GM20431 (cell line): Measurements from ENCODE around the gene CRELD2.

Experiments used
- in situ Hi-C: fragments of 300-500 bp; cut with MseI, MboI; formaldehyde crosslinking; loops from one replicate; pipeline ENCODE4 v1.15.0; 2020; ENCODE audit warnings: low sequenced_read_pairs; ENCODE audit not compliant: unreplicated experiment

The CRELD2 gene

DNA sequence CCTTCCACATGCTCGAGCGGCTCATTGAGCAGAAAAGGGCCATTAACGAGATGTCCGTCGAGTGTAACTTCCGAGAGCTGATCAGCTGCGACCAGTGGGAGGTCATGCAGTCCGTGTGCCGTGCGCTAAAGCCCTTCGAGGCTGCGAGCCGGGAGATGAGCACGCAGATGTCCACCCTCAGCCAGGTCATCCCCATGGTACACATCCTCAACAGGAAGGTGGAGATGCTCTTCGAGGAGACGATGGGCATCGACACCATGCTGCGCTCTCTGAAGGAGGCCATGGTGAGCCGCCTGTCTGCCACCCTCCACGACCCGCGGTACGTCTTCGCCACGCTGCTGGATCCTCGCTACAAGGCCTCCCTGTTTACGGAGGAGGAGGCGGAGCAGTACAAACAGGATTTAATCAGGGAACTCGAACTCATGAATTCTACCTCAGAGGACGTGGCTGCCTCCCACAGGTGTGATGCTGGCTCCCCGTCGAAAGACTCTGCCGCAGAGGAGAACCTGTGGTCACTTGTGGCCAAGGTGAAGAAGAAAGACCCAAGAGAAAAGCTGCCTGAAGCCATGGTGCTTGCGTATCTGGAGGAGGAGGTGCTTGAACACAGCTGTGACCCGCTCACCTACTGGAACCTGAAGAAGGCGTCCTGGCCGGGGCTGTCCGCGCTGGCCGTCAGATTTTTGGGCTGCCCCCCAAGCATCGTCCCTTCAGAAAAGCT is 31.9 kb upstream of the CRELD2 start:
- in situ Hi-C loops, result no loop called here

DNA sequence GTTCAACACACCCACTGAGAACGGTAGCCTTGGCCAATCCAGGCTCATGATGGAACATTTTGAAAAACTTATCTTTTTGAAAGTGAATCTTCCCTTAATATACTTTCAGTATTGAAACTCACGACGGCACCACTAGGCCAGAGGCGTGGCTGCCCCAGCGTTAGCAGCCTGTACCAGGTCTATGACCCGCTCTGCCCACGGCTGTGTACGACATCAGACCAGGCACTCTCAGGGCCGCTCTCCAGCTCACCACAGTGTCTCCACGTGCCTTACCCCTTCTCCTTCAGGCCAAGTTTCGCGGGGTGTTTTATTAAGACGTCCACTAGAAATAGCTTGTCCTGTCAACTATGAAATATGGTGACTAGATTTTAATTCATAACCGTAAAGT is 31.4 kb upstream of the CRELD2 start:
- in situ Hi-C loops, result no loop called here

DNA sequence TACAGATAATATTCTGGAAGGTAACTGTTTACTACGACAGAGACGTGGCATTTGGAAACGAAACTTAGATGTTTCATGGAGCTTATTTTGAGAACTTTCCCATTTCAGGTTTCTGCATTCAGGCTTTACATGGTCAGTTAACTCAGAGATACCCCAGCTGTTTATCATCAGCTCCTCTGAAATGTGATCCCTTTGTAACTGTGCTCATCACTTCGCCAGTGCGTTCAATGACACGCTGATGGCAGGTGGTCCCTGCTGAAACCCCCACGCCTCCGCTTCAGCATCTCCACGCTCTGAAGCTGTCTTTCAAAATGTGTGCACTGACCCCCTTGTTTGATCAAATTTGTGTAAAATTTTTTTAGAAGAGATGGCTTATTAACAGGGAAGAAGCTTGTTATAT is 30.7 kb upstream of the CRELD2 start:
- in situ Hi-C loops, result no loop called here

DNA sequence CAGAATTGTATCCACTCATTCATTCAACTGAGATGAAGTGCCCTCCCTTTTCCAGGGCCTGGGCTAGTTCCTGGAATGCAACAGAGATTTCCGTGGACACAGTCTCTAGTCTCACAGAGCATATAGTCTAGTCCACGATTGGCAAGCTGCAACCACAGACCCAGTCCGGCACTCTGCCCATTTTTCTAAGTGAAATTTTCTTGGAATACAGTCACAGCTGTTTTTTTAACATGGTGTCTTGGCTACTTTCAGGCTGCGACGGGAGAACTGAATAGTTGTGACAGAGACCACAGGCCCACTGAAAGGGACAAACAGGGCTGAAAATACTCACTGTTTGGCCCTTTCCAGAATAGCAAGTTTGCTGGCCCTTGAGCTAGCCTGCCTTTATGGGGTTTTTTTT is 29.4 kb upstream of the CRELD2 start:
- in situ Hi-C loops, result no loop called here

DNA sequence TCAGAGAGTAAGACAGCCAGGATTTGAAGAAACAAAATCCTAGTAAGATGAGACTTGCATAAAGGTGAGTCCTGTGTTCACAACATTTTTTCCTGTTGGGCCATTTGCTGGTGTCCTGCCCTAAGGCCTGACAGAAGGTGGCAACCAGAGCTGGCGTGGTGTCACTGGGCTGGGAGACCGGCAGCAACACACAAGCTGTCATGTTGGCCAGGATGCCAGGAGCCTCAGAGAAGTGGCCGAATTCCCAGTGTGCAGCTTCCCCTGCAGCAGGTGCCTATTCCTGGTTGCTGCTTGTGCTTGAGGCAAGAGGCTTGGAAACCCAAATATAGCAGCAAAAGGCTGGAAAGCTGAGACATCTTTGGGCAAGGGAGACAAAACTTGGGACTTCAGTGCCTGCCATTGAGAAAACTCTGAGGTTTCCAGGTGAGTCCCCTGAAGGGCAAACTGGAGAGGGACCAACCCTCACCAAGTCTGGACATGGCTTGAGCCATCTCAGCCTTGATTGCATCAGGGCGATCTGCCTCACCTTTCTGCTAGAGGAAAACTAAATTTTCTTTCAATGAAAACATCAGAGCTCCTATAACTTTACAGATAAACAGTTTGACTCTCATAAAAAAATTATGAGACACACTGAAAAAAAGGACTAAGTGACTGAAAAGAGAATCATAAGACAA is 26.1 kb upstream of the CRELD2 start:
- in situ Hi-C loops, result no loop called here

DNA sequence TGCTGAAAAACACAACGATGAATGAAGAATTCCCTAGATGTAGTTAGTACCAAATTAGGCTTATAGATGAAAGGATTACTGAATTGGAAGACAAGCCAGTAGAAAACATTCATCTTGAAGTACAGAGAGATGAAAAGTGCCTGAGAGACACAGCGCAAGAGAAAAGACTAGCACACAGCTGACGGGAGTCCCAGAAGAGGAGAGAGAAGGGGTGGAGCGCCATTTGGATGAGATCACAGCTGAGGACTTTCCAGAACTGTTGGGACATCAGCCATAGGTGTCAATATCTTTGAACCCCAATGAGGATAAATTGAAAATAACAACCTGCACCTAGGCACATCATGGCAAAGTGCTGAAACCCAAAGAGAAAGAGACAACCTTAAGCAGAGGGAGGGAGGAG is 25.4 kb upstream of the CRELD2 start:
- in situ Hi-C loops, result no loop called here

DNA sequence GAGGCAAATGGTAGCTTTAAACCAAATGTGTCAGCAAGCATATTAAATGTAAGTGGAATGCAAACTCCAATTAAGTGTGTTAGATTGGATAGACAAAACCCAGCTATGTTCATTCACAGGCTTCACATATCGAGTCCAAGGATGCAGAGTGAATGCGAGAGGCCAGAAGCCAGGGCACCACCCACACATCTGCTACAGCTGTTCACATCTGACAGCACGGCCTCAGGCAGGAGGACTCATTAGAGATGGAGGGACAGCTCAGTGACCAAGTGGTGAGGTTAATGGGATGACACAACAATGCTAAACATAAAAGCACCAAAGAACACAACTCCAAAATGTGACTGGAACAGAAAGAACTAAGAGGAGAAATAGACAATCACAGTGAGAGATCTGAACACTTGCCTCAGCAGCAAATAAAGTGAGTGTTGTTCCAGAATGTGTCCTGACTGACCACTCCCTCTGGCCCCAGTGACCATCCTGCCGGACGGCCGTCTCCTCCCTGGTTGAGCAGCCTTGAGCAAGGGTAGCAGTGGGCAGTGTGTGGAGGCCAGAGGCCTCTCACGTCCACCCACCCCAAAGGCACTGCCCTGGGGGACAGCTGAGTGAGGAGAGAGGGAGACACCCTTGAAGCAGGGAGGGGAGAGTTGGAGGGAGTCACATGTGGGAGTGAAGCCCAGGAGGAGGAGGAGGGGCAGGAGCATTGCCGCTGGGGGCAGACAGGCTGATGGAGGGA is 23.9 kb upstream of the CRELD2 start:
- in situ Hi-C loops, result no loop called here

DNA sequence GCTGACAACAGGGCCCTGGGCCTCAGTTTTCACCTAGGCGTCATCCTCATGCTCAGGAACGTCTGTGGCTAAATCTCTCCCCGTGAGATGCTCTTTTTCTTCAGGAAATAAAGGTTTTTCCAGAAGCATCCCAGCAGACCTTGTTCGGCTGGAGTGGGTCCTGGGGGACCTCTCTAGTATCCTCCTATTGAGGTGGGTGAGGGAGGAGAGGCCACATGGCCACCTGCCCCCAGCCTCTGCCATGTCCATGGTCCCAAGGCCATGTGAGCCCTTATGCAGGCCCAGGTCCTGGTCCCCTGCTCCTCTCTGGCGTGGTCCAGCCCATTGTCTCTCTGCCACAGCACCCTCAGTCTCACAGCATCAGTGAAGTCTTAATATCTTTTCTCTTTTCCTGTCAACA is 22.2 kb upstream of the CRELD2 start:
- in situ Hi-C loops, result no loop called here

DNA sequence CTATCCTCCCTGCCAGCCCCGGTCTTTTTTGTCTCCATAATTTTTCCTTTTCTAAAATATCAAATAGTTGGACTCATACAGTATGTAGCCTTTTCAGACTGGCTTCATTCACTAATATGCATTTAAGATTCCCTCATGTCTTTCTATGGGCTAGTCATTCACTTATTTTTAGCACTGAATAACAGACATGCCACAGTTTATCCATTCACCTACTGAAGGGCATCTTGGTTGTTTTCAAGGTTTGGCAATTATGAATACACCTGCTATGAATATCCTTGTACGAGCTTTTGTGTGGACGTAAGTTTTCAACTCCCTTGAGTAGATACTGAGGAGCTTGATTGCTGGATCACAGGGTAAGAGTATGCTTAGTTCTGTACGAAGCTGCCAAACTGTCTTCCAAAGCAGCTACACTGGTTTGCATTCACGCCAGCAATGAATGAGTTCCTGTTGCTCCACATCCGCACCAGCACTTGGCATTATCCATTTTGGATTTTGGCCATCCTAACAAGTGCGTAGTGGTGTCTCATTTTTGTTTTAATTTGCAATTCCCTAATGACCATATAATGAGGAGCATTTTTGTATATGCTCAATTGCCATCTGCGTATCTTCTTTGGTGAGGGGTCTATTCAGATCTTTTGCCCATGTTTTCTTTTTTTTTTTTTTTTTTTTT is 21.3 kb upstream of the CRELD2 start:
- in situ Hi-C loops, result no loop called here

DNA sequence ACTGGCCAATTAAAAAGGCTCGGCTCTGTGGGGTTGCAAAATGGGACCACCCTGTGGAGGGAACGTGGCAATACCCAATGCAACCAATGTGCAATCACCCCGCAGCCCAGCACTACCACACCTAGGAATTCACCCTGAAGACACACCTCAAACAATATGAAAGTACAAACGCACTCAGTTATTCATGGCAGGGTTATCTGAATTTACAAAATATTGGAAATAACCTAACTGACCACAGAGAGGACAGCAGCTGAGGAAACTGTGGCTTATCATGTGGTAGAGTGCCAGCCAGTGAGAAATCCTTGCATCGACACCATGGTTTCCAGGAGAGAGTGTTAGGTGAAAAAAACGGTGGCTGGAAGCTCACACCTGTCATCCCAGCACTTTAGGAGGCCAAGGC is 18.9 kb upstream of the CRELD2 start:
- in situ Hi-C loops, result no loop called here

DNA sequence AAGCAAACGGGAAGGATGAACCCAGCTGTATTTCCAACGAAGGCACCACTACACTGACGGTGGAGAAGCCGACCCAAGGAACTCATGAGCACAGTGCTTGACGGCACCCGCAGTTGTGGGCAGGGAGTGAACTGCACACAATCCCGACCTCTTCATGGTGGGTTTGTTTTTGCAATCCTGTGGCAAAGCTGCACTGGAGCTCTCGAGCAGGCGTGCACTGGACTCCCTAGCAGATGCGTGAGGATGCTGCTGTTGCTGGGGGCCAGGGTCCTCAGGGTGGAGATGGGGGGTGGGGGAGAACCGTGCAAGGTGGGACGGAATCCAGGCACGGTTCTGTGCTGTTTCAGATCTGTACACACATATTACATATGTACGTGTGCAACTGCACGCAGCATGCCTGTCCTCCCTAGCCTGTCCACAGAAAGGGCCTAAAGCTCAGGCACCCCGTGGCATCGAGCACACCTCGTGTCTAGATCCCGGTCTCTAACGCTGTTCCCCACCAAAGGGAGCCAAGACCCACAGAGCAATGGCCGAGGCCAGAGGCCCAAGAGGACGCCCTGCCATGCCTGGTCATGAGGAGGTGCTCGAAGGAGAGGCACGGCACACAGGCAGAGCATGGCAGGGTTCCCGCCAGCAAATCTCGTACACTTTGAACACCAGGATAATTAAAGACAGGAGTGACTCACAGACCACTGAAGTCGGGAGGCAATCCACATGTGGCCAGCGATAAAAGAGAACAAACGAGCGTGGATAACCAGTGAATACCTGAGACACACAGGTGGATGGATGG is 17.8 kb upstream of the CRELD2 start:
- in situ Hi-C loops, result no loop called here

DNA sequence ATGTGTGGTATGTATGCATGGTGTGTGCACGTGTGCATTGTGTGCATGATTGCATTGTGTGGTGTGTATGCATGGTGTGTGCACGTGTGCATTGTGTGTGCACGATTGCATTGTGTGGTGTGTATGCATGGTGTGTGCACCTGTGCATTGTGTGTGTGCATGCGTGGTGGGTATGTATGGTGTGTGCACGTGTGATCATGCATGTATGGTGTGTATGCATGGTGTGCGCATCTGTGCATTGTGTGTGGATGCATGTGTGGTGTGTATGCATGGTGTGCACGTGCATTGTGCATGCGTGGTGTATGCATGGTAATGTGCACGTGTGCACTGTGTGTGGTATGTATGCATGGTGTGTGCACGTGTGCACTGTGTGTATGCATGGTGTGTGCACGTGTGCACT is 17.0 kb upstream of the CRELD2 start:
- in situ Hi-C loops, result no loop called here

DNA sequence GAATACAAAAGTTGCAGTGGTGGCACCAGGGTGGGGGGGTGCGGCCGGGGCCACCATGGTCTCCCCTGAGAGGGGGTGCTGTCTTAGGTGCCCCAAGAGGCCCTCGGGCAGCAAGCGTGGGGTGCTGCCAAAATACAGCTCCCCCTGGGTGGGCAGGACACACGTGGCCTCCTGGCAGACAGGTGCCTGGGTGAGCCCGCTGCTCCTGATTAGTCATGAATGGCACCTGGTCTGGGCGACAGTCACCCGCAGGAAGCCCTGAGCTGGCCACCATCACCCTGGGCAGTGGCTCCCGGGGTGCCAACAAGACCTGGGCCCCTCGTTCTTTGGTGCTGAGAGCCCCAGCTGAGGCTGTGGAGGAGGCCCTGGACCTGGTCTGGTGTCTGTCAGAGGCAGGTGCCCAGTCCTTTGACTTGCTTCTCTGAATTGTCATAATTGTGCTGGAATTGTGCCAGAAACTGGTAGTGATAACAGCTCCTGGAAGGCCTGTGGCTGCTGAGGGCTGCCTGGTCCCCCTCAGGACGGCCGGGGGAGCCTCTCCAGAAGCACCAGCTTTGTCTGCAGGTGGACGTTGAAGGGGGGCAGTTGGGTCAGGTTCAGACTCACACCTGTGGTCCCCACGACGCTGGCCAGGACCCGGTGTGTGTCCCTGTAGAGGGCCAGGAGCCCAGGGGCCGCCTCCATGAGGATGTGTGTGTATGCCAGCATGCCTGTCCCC is 15.0 kb upstream of the CRELD2 start:
- in situ Hi-C loops, result no loop called here

DNA sequence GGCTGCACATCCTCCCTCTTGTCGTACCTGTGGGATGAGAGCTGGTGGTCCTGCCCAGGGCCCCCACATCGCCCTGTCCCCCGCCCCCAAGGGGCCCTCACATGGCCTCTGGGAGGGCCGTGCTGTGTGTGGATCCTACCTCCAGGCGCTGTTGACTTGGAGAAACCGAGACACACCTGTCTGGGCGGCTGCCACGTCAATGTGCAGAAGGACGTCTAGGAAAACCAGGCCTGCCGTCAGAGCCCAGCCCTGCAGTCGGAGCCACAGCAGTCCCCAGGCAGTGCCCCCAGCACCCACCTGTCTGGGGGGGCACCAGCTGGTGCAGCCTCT is 14.4 kb upstream of the CRELD2 start:
- in situ Hi-C loops, result no loop called here

DNA sequence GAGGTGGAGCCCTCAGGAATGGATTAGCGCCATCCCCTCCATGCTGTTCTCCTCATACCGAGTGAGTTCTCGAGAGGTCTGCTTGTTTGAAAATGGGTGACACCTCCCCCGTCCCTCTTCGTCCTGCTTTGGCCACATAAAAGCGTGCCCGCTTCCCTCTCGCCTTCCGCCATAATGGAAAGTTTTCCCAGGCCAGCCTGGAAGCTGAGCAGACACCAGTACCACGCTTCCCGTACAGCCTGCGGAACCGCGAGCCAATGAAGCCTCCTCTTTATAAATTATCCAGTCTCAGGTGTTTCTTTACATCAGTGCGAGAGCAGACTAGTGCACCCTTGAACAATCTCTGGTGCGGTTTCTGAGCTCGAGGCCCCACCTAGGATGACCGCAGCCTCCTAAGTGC is 13.0 kb upstream of the CRELD2 start:
- in situ Hi-C loops, result no loop called here

DNA sequence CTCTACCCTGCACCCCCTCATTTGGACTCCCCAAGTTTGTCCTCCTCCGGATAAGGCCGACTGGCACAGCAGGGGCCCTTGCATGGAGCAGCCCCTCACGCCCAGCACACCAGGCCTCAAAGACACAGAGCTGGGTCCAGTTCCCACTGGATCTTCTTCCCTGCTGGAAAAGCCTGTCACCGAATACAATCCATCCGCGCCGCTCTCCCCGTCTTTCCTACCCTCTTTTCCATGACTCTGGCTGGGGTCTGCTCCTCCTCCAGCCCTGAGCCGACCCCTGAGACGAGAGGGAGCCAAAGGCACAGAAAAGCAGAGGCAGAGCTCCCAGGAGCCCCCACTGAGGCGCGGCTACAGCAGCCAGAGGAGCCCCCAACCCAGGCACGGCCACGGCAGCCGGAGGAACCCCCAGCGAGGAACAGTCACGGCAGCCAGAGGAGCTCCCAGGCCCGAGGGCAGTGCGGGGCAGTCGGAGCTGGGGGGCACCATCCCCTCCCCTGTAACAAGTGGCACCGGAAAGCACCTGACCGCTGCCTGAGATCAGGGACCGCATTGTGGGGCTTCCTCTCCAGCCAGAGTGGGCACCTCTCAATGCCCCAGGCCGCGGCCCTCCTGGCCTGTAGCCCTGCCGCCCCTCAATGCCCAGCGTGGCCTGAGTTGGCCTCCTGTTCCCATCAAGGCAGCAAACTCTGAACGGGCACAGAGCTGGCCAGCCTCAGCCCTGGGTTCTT is 12.2 kb upstream of the CRELD2 start:
- in situ Hi-C loops, result no loop called here

DNA sequence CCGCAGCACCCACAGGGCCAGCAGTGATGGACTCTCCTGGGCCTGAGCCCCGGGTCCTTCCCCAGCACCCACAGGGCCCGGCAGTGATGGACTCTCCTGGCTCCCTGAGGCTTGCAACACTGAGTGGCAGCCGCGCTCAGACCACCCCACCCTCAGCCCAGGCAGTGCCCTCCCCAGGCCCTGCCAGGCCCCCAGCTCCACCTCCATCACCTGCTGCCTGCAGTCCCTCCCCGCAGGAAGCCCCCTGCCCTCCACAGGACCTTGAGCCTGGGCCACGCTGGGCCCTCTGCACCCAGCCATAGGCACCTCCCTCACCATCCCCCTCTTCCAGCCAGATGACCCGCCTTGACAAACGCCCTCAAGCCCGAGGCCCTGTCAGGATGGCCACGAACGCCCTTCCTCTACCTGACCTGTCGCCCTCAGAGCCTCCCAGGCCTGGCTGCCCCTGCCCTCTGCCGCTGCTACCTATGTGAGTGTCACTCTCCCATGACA is 11.6 kb upstream of the CRELD2 start:
- in situ Hi-C loops, result no loop called here

DNA sequence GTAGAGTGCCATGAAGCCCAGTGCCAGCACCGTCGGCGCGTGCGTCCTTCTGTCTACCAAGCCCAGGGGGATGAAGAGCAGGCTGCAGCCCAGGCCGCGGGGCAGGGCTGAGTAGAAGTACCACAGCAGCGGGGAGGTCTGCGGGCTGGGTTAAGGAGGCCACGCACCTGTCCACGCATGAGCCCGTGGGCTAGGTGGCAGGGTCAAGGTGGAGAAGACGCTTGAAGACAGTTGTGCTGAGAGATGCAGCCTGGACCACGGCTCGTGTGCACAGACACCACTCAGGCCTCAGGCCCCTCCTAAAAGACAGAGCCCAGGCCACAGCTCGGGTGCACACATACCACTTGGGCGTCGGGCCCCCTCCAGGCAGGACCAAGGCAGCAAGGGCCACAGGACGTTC is 10.6 kb upstream of the CRELD2 start:
- in situ Hi-C loops, result no loop called here
